ENCODE results near the gene APOE. TPM values are rescaled to one million over a fixed set of nuclear protein-coding genes. Genes with fewer than 3 reads are reported as not detected.

APOE gene
- total and polyA plus RNA-seq, 9 of the 15 experiments (the other 6 are each of a cell fraction or from before 2014, with no cell fraction given): 0.14 to 180 (median 58.1) TPM; not detected in 1

DNA sequence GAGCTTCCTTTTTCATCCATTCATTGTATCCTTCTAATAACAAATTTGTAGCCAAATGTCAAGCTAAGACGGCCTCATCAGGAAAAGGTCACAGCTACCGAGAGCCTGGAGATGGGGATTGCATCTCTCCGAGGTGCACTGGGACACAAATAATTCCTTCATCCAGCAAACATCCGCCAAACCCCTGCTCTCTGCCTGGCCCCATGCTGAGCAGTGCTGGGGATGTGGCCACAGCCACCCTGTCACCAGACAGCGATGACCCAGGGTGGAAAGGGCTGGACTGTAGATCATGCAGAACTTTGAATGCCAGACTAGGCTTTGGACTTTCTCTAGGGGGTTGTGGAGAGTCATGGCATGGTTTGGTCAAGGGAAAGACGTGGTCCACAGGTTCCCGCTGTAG, 12.7 kb upstream of the APOE start:
- peak overlapping the region; percentile 98 to 100 for H3K9ac ChIP-seq (ENCODE audit: insufficient read depth in 1 of 2, low read depth in 2 of 2, low read length in 2 of 2)
- FAIRE-seq: no peak

DNA sequence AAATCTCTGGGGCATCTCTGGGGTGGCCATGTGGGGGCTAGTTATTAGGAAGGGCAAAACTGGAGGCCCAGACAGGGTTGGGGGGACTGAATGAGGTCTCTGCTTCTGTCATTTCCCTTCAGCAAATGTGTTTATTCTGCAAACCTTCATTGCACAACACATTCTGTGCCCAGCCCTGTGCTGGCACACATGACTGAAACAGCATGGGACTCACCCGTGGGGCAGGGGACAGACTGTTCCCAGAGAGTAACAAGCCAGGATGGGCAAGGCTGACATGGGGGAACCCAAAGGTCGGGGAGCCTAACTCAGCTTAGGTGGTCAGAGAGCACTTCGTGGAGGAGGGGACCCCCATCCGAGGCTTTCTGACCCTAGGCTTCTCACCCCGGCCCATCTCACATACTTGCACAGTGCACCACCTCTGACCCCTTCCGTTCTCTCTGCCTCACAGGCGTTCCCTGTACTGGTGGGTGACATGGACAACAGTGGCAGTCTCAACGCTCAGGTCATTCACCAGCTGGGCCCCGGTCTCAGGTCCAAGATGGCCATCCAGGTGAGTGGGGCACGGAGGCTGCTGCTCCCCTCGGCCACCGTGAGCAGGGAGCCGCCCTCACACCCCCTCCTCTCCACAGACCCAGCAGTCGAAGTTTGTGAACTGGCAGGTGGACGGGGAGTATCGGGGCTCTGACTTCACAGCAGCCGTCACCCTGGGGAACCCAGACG, 12.1 kb upstream of the APOE start:
- peaks cover 73% of the 10 kb centered on the region for H3K36me3 ChIP-seq (ENCODE audit: control insufficient read depth, insufficient read depth, low read length)
- BruUV-seq (replicated peaks): no TSS peak
- ChIA-PET POLR2A (interaction anchor here (1.2 to 1.9 kb wide), 4 partner anchors 11 to 17 kb away, joined by 3 to 11 read pairs (median 4); partner anchors contain the start of gene APOE), CTCF (ENCODE audit: low intra/inter-chr PET ratio) (no interaction called here)
- H3K4me3 ChIP-seq: no peak overlapping the region
- H3K4me1 ChIP-seq (replicated peaks in 1 of 2; ENCODE audit: control insufficient read depth in 2 of 2, insufficient read depth in 2 of 2, low read length in 2 of 2): peaks cover 17 to 41% of the 10 kb centered on the region in 2 experiments
- H4K20me1 ChIP-seq (replicated peaks; ENCODE audit: control insufficient read depth, insufficient read depth, low read length): peaks cover 6% of the 10 kb centered on the region; the same call in 1 of the 2 replicates
- intact Hi-C loops (cut with micrococcal nuclease) (no loop called here), in situ Hi-C loops (cut with MboI) (loop anchor here (10.0 kb wide), 1 partner anchor 161 kb away; no protein-coding TSS in a partner anchor)
- H3K4me2 ChIP-seq (ENCODE audit: insufficient read depth, low read length): no peak overlapping the region
- DNase-seq (ENCODE audit: extremely low read depth in 1 of 4, low spot score in 3 of 4): no peak
- H3K79me2 ChIP-seq (ENCODE audit: control insufficient read depth, insufficient read depth, low read length): peaks cover 64% of the 10 kb centered on the region
- no peak for ATAC-seq
- no peak for FAIRE-seq
- peaks cover 3% of the 10 kb centered on the region for H3K9me1 ChIP-seq (ENCODE audit: control insufficient read depth, insufficient read depth, low read length)
- H3K9ac ChIP-seq (ENCODE audit: insufficient read depth in 1 of 2, low read depth in 2 of 2, low read length in 2 of 2): peak overlapping the region in 1 of 2 experiments; percentile 77; a peak in 2 of 4 replicates
- no peaks in the 10 kb centered on the region; the same call in 1 of the 2 replicates for H3K9me3 ChIP-seq (replicated peaks; ENCODE audit: control insufficient read depth, insufficient read depth, low read depth, low read length)
- 95% methylated on average over 17 of the region's 18 CpGs for WGBS (ENCODE audit: insufficient coverage, low coverage, missing lambda C conversion rate)
- H3K27me3 ChIP-seq (ENCODE audit: control insufficient read depth in 2 of 2, insufficient read depth in 2 of 2, low read length in 2 of 2): no peaks in the 10 kb centered on the region
- no peak overlapping the region for H3K27ac ChIP-seq (ENCODE audit: extremely low read depth, low read depth, low read length)
- TF ChIP-seq LCOR (CRISPR knock-in tag; IDR thresholded peaks at IDR 0.05) (no peak), ZC3H4 (CRISPR knock-in tag; IDR thresholded peaks at IDR 0.05; ENCODE audit: borderline replicate concordance) (no peak), ATF1 (CRISPR knock-in tag; IDR thresholded peaks at IDR 0.05) (no peak), ATF1 (tag; IDR thresholded peaks at IDR 0.05) (no peak), POLR2G (IDR thresholded peaks at IDR 0.05; ENCODE audit: low read depth, low read length) (peak; percentile 60; the same call in 1 of the 2 replicates), ZNF75A (CRISPR knock-in tag; IDR thresholded peaks at IDR 0.05) (no peak), RBFOX2 (IDR thresholded peaks at IDR 0.05; ENCODE audit: low read depth, low read length) (peak; percentile 62), TAF15 (IDR thresholded peaks at IDR 0.05; ENCODE audit: low read depth, low read length) (0 out of 2 replicates have a peak, but pooled peaks have one; percentile 44), ZNF143 (CRISPR knock-in tag; IDR thresholded peaks at IDR 0.05) (0 out of 2 replicates have a peak, but pooled peaks have one; percentile 28), FOXK1 (CRISPR knock-in tag; IDR thresholded peaks at IDR 0.05; ENCODE audit: borderline replicate concordance) (0 out of 2 replicates have a peak, but pooled peaks have one; percentile 49), MAX (CRISPR knock-in tag; IDR thresholded peaks at IDR 0.05) (0 out of 2 replicates have a peak, but pooled peaks have one; percentile 31)
- no peak overlapping the region for H2AFZ ChIP-seq (ENCODE audit: low read depth, low read length)

More for the DNA sequence above, 12.7 kb upstream of the APOE start:
- Histone ChIP-seq H3K4me1 (replicated peaks in 1 of 2; ENCODE audit: control insufficient read depth in 2 of 2, insufficient read depth in 2 of 2, low read length in 2 of 2) (peaks cover 17 to 38% of the 10 kb centered on the region in 2 experiments), H3K79me2 (ENCODE audit: control insufficient read depth, insufficient read depth, low read length) (peaks cover 61% of the 10 kb centered on the region), H3K36me3 (ENCODE audit: control insufficient read depth, insufficient read depth, low read length) (peaks cover 69% of the 10 kb centered on the region), H3K4me3 (peak overlapping the region; percentile 100), H3K4me2 (ENCODE audit: insufficient read depth, low read length) (peak overlapping the region; percentile 99; the same call in 1 of the 2 replicates), H2AFZ (ENCODE audit: low read depth, low read length) (no peak overlapping the region), H3K27me3 (ENCODE audit: control insufficient read depth in 2 of 2, insufficient read depth in 2 of 2, low read length in 2 of 2) (no peaks in the 10 kb centered on the region), H3K9me1 (ENCODE audit: control insufficient read depth, insufficient read depth, low read length) (peaks cover 3% of the 10 kb centered on the region), H4K20me1 (replicated peaks; ENCODE audit: control insufficient read depth, insufficient read depth, low read length) (peaks cover 6% of the 10 kb centered on the region; the same call in 1 of the 2 replicates), H3K9me3 (replicated peaks; ENCODE audit: control insufficient read depth, insufficient read depth, low read depth, low read length) (no peaks in the 10 kb centered on the region; the same call in 1 of the 2 replicates), H3K27ac (ENCODE audit: extremely low read depth, low read depth, low read length) (peak overlapping the region; percentile 95; the same call in 1 of the 3 replicates)
- no TSS peak for BruUV-seq (replicated peaks)
- intact Hi-C loops (cut with micrococcal nuclease): no loop called here
- ChIA-PET CTCF (ENCODE audit: low intra/inter-chr PET ratio) (interaction anchor here (0.6 kb wide), 1 partner anchor 230 kb away, joined by 3 read pairs; no protein-coding TSS in a partner anchor), POLR2A (interaction anchor here (1.2 to 1.3 kb wide), 3 partner anchors 12 to 17 kb away, joined by 3 to 4 read pairs (median 4); partner anchors contain the start of gene APOE)
- WGBS (ENCODE audit: insufficient coverage, low coverage, missing lambda C conversion rate): 89% methylated on average over 7 of the region's 7 CpGs
- no peak for TF ChIP-seq BRCA1 (IDR thresholded peaks at IDR 0.05)
- TF ChIP-seq BRCA1 (CRISPR knock-in tag; IDR thresholded peaks at IDR 0.05): peak; percentile 63; the same call in 1 of the 2 replicates
- TF ChIP-seq ELF4 (CRISPR knock-in tag; IDR thresholded peaks at IDR 0.05): no peak
- ATAC-seq: no peak
- DNase-seq (ENCODE audit: extremely low read depth in 1 of 4, low spot score in 3 of 4): no peak
- in situ Hi-C loops (cut with MboI): loop anchor here (10.0 kb wide), 1 partner anchor 162 kb away; no protein-coding TSS in a partner anchor
